Measurements from ENCODE around the gene PDE6A.

PDE6A gene

GRCh38 chr5:149818116-149818515 lies 126.5 kb downstream of the PDE6A start:
- no peak overlapping the region for H2BK15ac ChIP-seq (ENCODE audit: low read depth, poor library complexity, severe bottlenecking)
- no peak overlapping the region for H2AK5ac ChIP-seq (ENCODE audit: low read length, severe bottlenecking)
- H3K4me2 ChIP-seq (ENCODE audit: low read length, poor library complexity, severe bottlenecking) = no peak overlapping the region
- no peak for DNase-seq
- H3K4me3 ChIP-seq (ENCODE audit: insufficient read depth in 1 of 2, low read depth in 1 of 2, low read length in 2 of 2) = no peak overlapping the region
- H2AFZ ChIP-seq (ENCODE audit: low read depth, low read length) = no peak overlapping the region
- H3K4ac ChIP-seq (ENCODE audit: low read depth in 1 of 2, low read length in 2 of 2) = no peak overlapping the region
- H4K91ac ChIP-seq (ENCODE audit: low read length) = no peak overlapping the region
- H3K4me1 ChIP-seq (ENCODE audit: control insufficient read depth, insufficient read depth, low read depth, low read length) = peaks cover 3% of the 10 kb centered on the region
- H3K14ac ChIP-seq (ENCODE audit: low read length in 2 of 2) = no peak overlapping the region
- H4K8ac ChIP-seq (ENCODE audit: low read length) = no peak overlapping the region
- no peak overlapping the region for H3K23ac ChIP-seq (ENCODE audit: low read length in 2 of 2)
- H3K36me3 ChIP-seq (ENCODE audit: control insufficient read depth in 1 of 2, insufficient read depth in 2 of 2, low read depth in 1 of 2, low read length in 2 of 2) = peaks cover 0 to 4% of the 10 kb centered on the region in 2 experiments
- H2BK5ac ChIP-seq (ENCODE audit: low read depth, low read length, poor library complexity, severe bottlenecking) = no peak overlapping the region
- H3K9me3 ChIP-seq (ENCODE audit: control insufficient read depth, low read length) = no peaks in the 10 kb centered on the region
- 100% methylated on average over 2 of the region's 4 CpGs for WGBS
- H2BK12ac ChIP-seq (ENCODE audit: low read length in 2 of 2) = no peak overlapping the region
- H3K27me3 ChIP-seq (ENCODE audit: control insufficient read depth in 1 of 2, insufficient read depth in 1 of 2, low read length in 2 of 2) = no peaks in the 10 kb centered on the region
- H3K27ac ChIP-seq (ENCODE audit: low read length, poor library complexity, severe bottlenecking) = no peak overlapping the region
- H2BK120ac ChIP-seq (ENCODE audit: low read depth, low read length) = no peak overlapping the region
- H3K79me1 ChIP-seq (replicated peaks; ENCODE audit: low read length, poor library complexity, severe bottlenecking) = peaks cover 6% of the 10 kb centered on the region
- H3K18ac ChIP-seq (ENCODE audit: low read depth in 1 of 2, low read length in 2 of 2) = no peak overlapping the region
- no peak overlapping the region for H3K9ac ChIP-seq (ENCODE audit: low read length)

DNA sequence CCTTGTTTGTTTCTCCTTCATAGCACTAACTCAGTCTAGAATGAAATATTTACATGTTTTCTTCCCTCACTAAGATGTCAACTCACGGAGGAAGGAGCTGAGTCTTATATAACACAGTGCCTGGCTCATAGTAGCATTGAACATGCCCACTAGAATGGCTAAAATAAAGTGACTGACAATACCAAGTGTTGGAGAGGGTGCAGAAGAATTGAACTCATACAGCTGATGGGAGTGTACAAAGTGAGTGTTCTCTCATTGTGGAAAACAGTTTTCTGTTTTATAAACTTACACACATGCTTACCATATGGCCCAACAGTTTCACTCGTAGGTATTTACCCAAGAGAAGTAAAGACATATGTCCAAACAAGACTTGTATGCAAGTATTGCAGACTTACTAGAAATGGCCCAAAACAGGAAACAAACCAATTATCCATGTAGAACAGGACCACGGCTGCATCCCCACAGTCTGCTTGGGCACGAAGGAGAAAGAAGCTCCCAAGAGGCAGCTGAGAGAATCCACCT lies 127.0 kb downstream of the PDE6A start:
- H3K79me1 ChIP-seq (replicated peaks; ENCODE audit: low read length, poor library complexity, severe bottlenecking) = peaks cover 6% of the 10 kb centered on the region
- peaks cover 3% of the 10 kb centered on the region for H3K4me1 ChIP-seq (ENCODE audit: control insufficient read depth, insufficient read depth, low read depth, low read length)
- H3K36me3 ChIP-seq (ENCODE audit: control insufficient read depth in 1 of 2, insufficient read depth in 2 of 2, low read depth in 1 of 2, low read length in 2 of 2) = peaks cover 0 to 4% of the 10 kb centered on the region in 2 experiments
- H4K8ac ChIP-seq (ENCODE audit: low read length) = no peak overlapping the region
- H3K4me2 ChIP-seq (ENCODE audit: low read length, poor library complexity, severe bottlenecking) = no peak overlapping the region
- no peak overlapping the region for H2AFZ ChIP-seq (ENCODE audit: low read depth, low read length)
- no peak overlapping the region for H3K27ac ChIP-seq (ENCODE audit: low read length, poor library complexity, severe bottlenecking)
- no peak for DNase-seq
- H3K9ac ChIP-seq (ENCODE audit: low read length) = no peak overlapping the region
- no peak overlapping the region for H3K4me3 ChIP-seq (ENCODE audit: insufficient read depth in 1 of 2, low read depth in 1 of 2, low read length in 2 of 2)
- no peak overlapping the region for H3K4ac ChIP-seq (ENCODE audit: low read depth in 1 of 2, low read length in 2 of 2)
- H2BK5ac ChIP-seq (ENCODE audit: low read depth, low read length, poor library complexity, severe bottlenecking) = no peak overlapping the region
- no peak overlapping the region for H3K23ac ChIP-seq (ENCODE audit: low read length in 2 of 2)
- H3K27me3 ChIP-seq (ENCODE audit: control insufficient read depth in 1 of 2, insufficient read depth in 1 of 2, low read length in 2 of 2) = no peaks in the 10 kb centered on the region
- no peak overlapping the region for H2BK15ac ChIP-seq (ENCODE audit: low read depth, poor library complexity, severe bottlenecking)
- no peak overlapping the region for H2BK12ac ChIP-seq (ENCODE audit: low read length in 2 of 2)
- no peak overlapping the region for H2BK120ac ChIP-seq (ENCODE audit: low read depth, low read length)
- no peak overlapping the region for H3K18ac ChIP-seq (ENCODE audit: low read depth in 1 of 2, low read length in 2 of 2)
- no peaks in the 10 kb centered on the region for H3K9me3 ChIP-seq (ENCODE audit: control insufficient read depth, low read length)
- H2AK5ac ChIP-seq (ENCODE audit: low read length, severe bottlenecking) = no peak overlapping the region
- H4K91ac ChIP-seq (ENCODE audit: low read length) = no peak overlapping the region
- 89% methylated on average over 3 of the region's 4 CpGs for whole genome bisulfite sequencing
- no peak overlapping the region for H3K14ac ChIP-seq (ENCODE audit: low read length in 2 of 2)

DNA sequence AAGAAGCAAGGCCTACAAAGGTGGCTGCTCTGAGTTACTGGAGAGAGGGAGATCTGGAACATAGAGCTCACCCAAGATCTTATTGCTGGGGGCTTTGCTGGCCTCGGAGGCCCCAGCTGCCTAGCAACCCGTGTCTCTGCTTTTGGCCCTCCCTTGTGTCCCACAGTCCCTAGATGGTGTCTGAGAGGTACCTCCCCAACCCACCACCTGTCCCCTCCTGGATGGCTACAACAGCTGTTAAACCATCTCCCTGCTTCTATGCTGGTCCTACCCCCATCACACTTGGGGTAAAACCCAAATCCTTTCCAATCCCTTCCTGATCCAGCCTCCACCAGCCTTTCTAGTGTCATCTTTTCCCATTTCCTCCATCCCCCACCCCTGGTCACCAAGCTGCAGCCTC lies 127.9 kb downstream of the PDE6A start:
- no peak overlapping the region for H4K91ac ChIP-seq (ENCODE audit: low read length)
- no peak overlapping the region for H4K8ac ChIP-seq (ENCODE audit: low read length)
- no peak overlapping the region for H2BK12ac ChIP-seq (ENCODE audit: low read length in 2 of 2)
- H3K27me3 ChIP-seq (ENCODE audit: control insufficient read depth in 1 of 2, insufficient read depth in 1 of 2, low read length in 2 of 2) = no peaks in the 10 kb centered on the region
- no peak overlapping the region for H3K4me2 ChIP-seq (ENCODE audit: low read length, poor library complexity, severe bottlenecking)
- H3K27ac ChIP-seq (ENCODE audit: low read length, poor library complexity, severe bottlenecking) = no peak overlapping the region
- no peak overlapping the region for H2AFZ ChIP-seq (ENCODE audit: low read depth, low read length)
- no peak overlapping the region for H2BK5ac ChIP-seq (ENCODE audit: low read depth, low read length, poor library complexity, severe bottlenecking)
- WGBS = 94% methylated on average over 2 of the region's 2 CpGs
- no peak overlapping the region for H2AK5ac ChIP-seq (ENCODE audit: low read length, severe bottlenecking)
- no peak overlapping the region for H3K4me3 ChIP-seq (ENCODE audit: insufficient read depth in 1 of 2, low read depth in 1 of 2, low read length in 2 of 2)
- no peak overlapping the region for H2BK120ac ChIP-seq (ENCODE audit: low read depth, low read length)
- H3K23ac ChIP-seq (ENCODE audit: low read length in 2 of 2) = no peak overlapping the region
- peaks cover 3% of the 10 kb centered on the region for H3K4me1 ChIP-seq (ENCODE audit: control insufficient read depth, insufficient read depth, low read depth, low read length)
- DNase-seq = no peak
- no peak overlapping the region for H3K18ac ChIP-seq (ENCODE audit: low read depth in 1 of 2, low read length in 2 of 2)
- no peak overlapping the region for H3K9ac ChIP-seq (ENCODE audit: low read length)
- H3K4ac ChIP-seq (ENCODE audit: low read depth in 1 of 2, low read length in 2 of 2) = no peak overlapping the region
- peaks cover 9% of the 10 kb centered on the region for H3K79me1 ChIP-seq (replicated peaks; ENCODE audit: low read length, poor library complexity, severe bottlenecking)
- H3K36me3 ChIP-seq (ENCODE audit: control insufficient read depth in 1 of 2, insufficient read depth in 2 of 2, low read depth in 1 of 2, low read length in 2 of 2) = no peaks in the 10 kb centered on the region
- no peak overlapping the region for H3K14ac ChIP-seq (ENCODE audit: low read length in 2 of 2)
- H2BK15ac ChIP-seq (ENCODE audit: low read depth, poor library complexity, severe bottlenecking) = peak overlapping the region; percentile 17
- H3K9me3 ChIP-seq (ENCODE audit: control insufficient read depth, low read length) = no peaks in the 10 kb centered on the region

- no peak overlapping the region for H2BK120ac ChIP-seq (ENCODE audit: low read depth, low read length)
- no peak overlapping the region for H2BK15ac ChIP-seq (ENCODE audit: low read depth, poor library complexity, severe bottlenecking)
These were observed 133.1 kb downstream of the PDE6A start for GRCh38 chr5:149811453-149811852.

More at GRCh38 chr5:149811453-149811852, 133.1 kb downstream of the PDE6A start:
- Histone ChIP-seq H3K23ac (ENCODE audit: low read length in 2 of 2) (no peak overlapping the region), H4K8ac (ENCODE audit: low read length) (no peak overlapping the region), H3K4me1 (ENCODE audit: control insufficient read depth, insufficient read depth, low read depth, low read length) (peaks cover 7% of the 10 kb centered on the region), H2AK5ac (ENCODE audit: low read length, severe bottlenecking) (no peak overlapping the region), H3K4ac (ENCODE audit: low read depth in 1 of 2, low read length in 2 of 2) (no peak overlapping the region), H2BK5ac (ENCODE audit: low read depth, low read length, poor library complexity, severe bottlenecking) (no peak overlapping the region), H2BK12ac (ENCODE audit: low read length in 2 of 2) (no peak overlapping the region), H3K36me3 (ENCODE audit: control insufficient read depth in 1 of 2, insufficient read depth in 2 of 2, low read depth in 1 of 2, low read length in 2 of 2) (no peaks in the 10 kb centered on the region), H2AFZ (ENCODE audit: low read depth, low read length) (no peak overlapping the region), H3K4me3 (ENCODE audit: insufficient read depth in 1 of 2, low read depth in 1 of 2, low read length in 2 of 2) (no peak overlapping the region), H3K27ac (ENCODE audit: low read length, poor library complexity, severe bottlenecking) (no peak overlapping the region), H3K27me3 (ENCODE audit: control insufficient read depth in 1 of 2, insufficient read depth in 1 of 2, low read length in 2 of 2) (no peaks in the 10 kb centered on the region), H3K9me3 (ENCODE audit: control insufficient read depth, low read length) (no peaks in the 10 kb centered on the region), H4K91ac (ENCODE audit: low read length) (peak overlapping the region; percentile 40), H3K79me1 (replicated peaks; ENCODE audit: low read length, poor library complexity, severe bottlenecking) (peaks cover 10% of the 10 kb centered on the region), H3K18ac (ENCODE audit: low read depth in 1 of 2, low read length in 2 of 2) (no peak overlapping the region), H3K14ac (ENCODE audit: low read length in 2 of 2) (no peak overlapping the region), H3K9ac (ENCODE audit: low read length) (no peak overlapping the region), H3K4me2 (ENCODE audit: low read length, poor library complexity, severe bottlenecking) (no peak overlapping the region)
- DNase-seq = no peak
- 91% methylated on average over 3 of the region's 3 CpGs for WGBS

Data from mesenchymal stem cell (in vitro differentiated cells and primary cell).